ENCODE measurements around the gene TEX11. TPM values are rescaled to one million over a fixed set of nuclear protein-coding genes. Genes with fewer than 3 reads are reported as not detected.
"Not testable (repeated sequence)": the region's sequence is repeated elsewhere in the genome, so short reads cannot be mapped to it uniquely, and the experiment has no call there.

The TEX11 gene
- total and polyA plus RNA-seq, 7 donors: 0.79 to 2.4 (median 2.3) TPM; not detected in 4

DNA sequence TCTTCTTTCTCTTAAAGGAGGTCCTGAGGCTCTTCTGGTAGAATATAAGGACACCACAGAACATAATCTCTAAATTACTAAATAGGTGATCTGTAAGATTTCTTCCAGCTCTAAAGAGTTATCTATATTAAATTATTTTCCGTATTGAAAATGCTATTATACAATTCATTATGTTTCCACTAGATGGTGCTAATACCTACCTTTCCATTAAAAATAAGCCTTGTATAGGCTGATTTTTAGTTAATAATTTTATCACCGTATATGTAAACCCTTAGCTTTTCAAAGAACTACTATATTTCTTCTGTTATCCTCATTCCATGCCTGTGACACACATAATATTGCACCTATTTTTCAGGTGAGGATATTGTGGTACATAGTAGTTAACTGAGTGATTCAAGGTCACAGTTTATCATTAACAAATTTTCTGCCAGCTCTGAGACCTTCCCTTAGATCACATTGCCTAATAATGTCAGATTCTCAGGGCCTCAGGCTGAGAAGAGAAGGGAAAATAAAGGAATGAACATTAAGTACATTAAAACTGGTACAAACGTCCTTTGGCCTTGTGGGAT lies 138.8 kb downstream of the TEX11 start:
- intact Hi-C loops (cut with DNase I): loop anchor here (5.0 kb wide), 1 partner anchor 408 kb away; no protein-coding TSS in a partner anchor
- 20 to 28% methylated on average over 3 of the region's 3 CpGs for WGBS, 2 donors
- no peak for DNase-seq

DNA sequence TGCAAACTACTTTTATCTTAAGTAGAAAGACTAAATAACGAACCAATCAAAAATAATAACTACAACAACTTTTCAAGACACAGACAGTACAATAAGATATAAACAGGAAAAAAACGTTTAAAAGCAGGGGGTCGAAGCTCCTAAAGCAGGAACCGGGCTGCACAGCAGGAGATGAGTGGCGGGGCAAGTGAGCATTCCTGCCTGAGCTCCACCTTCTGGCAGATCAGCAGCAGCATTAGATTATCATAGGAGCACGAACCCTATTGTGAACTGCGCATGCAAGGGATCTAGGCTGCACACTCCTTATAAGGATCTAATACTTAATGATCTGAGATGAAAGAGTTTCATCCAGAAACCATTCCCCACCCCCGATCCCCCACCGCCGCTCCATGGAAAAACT lies 146.2 kb downstream of the TEX11 start:
- intact Hi-C loops (cut with DNase I): no loop called here
- Histone ChIP-seq H3K27ac (no peak overlapping the region), H3K9me3 (no peaks in the 10 kb centered on the region), H3K4me3 (no peak overlapping the region), H3K27me3 (no peaks in the 10 kb centered on the region), H3K4me1 (no peaks in the 10 kb centered on the region), H3K36me3 (no peaks in the 10 kb centered on the region)
- no peak for DNase-seq
- TF ChIP-seq, protein P1, sequence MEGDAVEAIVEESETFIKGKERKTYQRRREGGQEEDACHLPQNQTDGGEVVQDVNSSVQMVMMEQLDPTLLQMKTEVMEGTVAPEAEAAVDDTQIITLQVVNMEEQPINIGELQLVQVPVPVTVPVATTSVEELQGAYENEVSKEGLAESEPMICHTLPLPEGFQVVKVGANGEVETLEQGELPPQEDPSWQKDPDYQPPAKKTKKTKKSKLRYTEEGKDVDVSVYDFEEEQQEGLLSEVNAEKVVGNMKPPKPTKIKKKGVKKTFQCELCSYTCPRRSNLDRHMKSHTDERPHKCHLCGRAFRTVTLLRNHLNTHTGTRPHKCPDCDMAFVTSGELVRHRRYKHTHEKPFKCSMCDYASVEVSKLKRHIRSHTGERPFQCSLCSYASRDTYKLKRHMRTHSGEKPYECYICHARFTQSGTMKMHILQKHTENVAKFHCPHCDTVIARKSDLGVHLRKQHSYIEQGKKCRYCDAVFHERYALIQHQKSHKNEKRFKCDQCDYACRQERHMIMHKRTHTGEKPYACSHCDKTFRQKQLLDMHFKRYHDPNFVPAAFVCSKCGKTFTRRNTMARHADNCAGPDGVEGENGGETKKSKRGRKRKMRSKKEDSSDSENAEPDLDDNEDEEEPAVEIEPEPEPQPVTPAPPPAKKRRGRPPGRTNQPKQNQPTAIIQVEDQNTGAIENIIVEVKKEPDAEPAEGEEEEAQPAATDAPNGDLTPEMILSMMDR (IDR thresholded peaks at IDR 0.05): no peak
- TF ChIP-seq POLR2AphosphoS5 (IDR thresholded peaks at IDR 0.05): no peak
- TF ChIP-seq POLR2A (IDR thresholded peaks at IDR 0.05): no peak
- no peak for TF ChIP-seq EP300 (IDR thresholded peaks at IDR 0.05)
- 42 to 50% methylated on average over 10 of the region's 10 CpGs for WGBS, 2 donors

More for the DNA sequence above, 138.8 kb downstream of the TEX11 start:
- no peaks in the 10 kb centered on the region for H3K36me3 ChIP-seq
- H3K27me3 ChIP-seq: no peaks in the 10 kb centered on the region
- H3K9me3 ChIP-seq: no peaks in the 10 kb centered on the region
- no peak overlapping the region for H3K27ac ChIP-seq
- no peaks in the 10 kb centered on the region for H3K4me1 ChIP-seq
- H3K4me3 ChIP-seq: no peak overlapping the region
- TF ChIP-seq, protein P1 (IDR thresholded peaks at IDR 0.05): no peak
- TF ChIP-seq POLR2A (IDR thresholded peaks at IDR 0.05) (no peak), POLR2AphosphoS5 (IDR thresholded peaks at IDR 0.05) (no peak), EP300 (IDR thresholded peaks at IDR 0.05) (no peak)

DNA sequence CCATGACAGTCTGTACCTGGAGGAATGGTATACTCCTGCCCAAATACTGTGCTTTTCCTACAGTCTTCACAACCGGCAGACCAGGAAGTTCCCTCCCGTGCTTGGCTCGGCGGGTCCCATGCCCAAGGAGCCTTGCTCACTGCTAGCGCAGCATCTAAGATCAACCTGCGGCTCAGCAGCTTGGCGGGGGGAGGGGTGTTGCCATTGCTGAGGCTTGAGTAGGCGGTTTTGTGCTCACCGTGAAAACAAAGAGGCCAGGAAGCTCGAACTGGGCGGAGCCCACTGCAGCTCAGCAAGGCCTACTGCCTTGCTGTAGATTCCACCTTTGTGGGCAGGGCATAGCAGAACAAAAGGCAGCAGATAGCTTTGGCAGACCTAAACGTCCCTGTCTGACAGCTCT lies 152.7 kb downstream of the TEX11 start:
- Histone ChIP-seq H3K4me1 (no peaks in the 10 kb centered on the region), H3K27ac (no peak overlapping the region), H3K9me3 (no peaks in the 10 kb centered on the region), H3K4me3 (no peak overlapping the region), H3K36me3 (no peaks in the 10 kb centered on the region), H3K27me3 (no peaks in the 10 kb centered on the region)
- 69 to 73% methylated on average over 12 of the region's 12 CpGs for WGBS, 2 donors
- TF ChIP-seq POLR2A (IDR thresholded peaks at IDR 0.05) (no peak), EP300 (IDR thresholded peaks at IDR 0.05) (no peak), POLR2AphosphoS5 (IDR thresholded peaks at IDR 0.05) (no peak)
- TF ChIP-seq, protein P1 (IDR thresholded peaks at IDR 0.05): no peak
- DNase-seq: no peak
- intact Hi-C loops (cut with DNase I): no loop called here

DNA sequence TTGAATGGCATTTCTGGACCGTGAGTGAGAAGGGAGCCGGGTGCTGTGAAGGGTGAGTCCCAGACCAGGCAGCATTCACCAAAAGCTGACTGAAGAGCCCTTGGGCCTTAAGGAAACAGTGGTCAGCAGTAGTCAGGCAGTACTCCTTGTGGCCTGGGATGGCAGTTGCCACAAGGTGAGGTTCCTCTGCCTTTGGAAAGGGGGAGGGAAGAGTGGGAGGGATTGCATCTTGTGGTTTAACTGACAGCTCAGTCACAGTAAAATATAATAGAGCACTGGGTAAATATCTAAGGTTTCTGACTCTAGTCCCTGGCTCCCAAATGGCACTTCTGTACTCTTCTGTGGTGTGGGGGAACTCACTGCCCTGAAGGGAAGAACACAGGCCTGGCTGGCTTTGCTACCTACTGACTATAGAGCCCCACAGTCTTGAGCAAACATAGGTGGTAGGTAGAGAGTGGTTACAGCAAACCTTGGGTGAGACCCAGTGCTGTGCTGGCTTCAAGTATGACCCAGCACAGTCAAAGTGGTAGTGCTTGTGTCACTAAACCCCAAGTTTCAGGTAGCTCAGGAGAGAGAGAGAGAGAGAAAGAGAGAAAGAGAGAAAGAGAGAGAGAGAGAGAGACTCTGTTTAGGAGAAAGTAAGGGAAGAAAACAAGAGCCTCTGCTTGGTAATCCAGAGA lies 154.2 kb downstream of the TEX11 start:
- H3K27ac ChIP-seq: no peak overlapping the region
- DNase-seq: no peak
- H3K27me3 ChIP-seq: no peaks in the 10 kb centered on the region
- WGBS, 2 donors: 88 to 90% methylated on average over 2 of the region's 2 CpGs
- H3K9me3 ChIP-seq: no peaks in the 10 kb centered on the region
- H3K4me1 ChIP-seq: no peaks in the 10 kb centered on the region
- intact Hi-C loops (cut with DNase I): no loop called here
- H3K36me3 ChIP-seq: no peaks in the 10 kb centered on the region
- H3K4me3 ChIP-seq: no peak overlapping the region
- no peak for TF ChIP-seq POLR2A (IDR thresholded peaks at IDR 0.05)
- TF ChIP-seq, protein P1 (IDR thresholded peaks at IDR 0.05): no peak
- TF ChIP-seq EP300 (IDR thresholded peaks at IDR 0.05): no peak
- TF ChIP-seq POLR2AphosphoS5 (IDR thresholded peaks at IDR 0.05): no peak

DNA sequence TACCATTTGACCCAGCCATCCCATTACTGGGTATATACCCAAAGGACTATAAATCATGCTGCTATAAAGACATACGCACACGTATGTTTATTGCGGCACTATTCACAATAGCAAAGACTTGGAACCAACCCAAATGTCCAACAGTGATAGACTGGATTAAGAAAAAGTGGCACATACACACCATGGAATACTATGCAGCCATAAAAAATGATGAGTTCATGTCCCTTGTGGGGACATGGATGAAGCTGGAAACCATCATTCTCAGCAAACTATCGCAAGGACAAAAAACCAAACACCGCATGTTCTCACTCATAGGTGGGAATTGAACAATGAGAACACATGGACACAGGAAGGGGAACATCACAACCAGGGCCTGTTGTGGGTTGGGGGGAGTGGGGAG lies 174.7 kb downstream of the TEX11 start:
- H3K27ac ChIP-seq; H3K27me3 ChIP-seq; H3K4me1 ChIP-seq; DNase-seq; H3K9me3 ChIP-seq; H3K4me3 ChIP-seq; intact Hi-C loops (cut with DNase I); H3K36me3 ChIP-seq: not testable (repeated sequence)
- 78 to 91% methylated on average over 4 of the region's 5 CpGs for WGBS, 2 donors

DNA sequence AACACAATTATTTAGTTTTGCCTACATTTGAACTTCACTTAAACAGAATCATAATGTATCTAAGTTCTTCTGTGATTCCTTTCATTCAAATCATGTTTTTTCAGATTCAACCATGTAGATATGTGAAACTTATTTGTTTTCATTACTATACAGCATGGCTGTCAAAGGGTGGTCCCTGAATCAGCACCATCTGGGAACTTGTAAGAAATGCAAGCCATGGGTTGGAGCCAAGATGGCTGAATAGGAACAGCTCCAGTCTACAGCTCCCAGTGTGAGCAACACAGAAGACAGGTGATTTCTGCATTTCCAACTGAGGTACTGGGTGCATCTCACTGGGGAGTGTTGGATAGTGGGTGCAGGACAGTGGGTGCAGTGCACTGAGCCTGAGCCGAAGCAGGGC lies 180.6 kb downstream of the TEX11 start:
- H3K4me3 ChIP-seq; H3K27ac ChIP-seq; H3K9me3 ChIP-seq; DNase-seq; H3K4me1 ChIP-seq; H3K27me3 ChIP-seq; intact Hi-C loops (cut with DNase I); H3K36me3 ChIP-seq: not testable (repeated sequence)
- WGBS, 2 donors: 21 to 79% methylated on average over 1 of the region's 1 CpG
